GM12872 (cell line): Measurements from ENCODE around the gene PTGDR.

Experiments used
- CTCF ChIP-seq: IDR thresholded peaks from 3 replicates; pipeline ENCODE4 v1.5.1; 2011; ENCODE audit warnings: low read depth, mild to moderate bottlenecking, low read length, moderate library complexity; ENCODE audit not compliant: insufficient read depth

The PTGDR gene

GRCh38 chr14:52251724-52252123 is 15.8 kb upstream of the PTGDR start:
- TF ChIP-seq CTCF = no peak

- TF ChIP-seq CTCF = no peak
These were observed 14.0 kb upstream of the PTGDR start for GRCh38 chr14:52253503-52253902.

- no peak for TF ChIP-seq CTCF
These were observed 13.4 kb upstream of the PTGDR start for GRCh38 chr14:52254086-52254485.

GRCh38 chr14:52258783-52259182 is 8.7 kb upstream of the PTGDR start:
- TF ChIP-seq CTCF = no peak

GRCh38 chr14:52259434-52259833 is 8.1 kb upstream of the PTGDR start:
- no peak for TF ChIP-seq CTCF

GRCh38 chr14:52262600-52262999 is 4.9 kb upstream of the PTGDR start:
- no peak for TF ChIP-seq CTCF

- TF ChIP-seq CTCF = no peak
These were observed 4.3 kb upstream of the PTGDR start for GRCh38 chr14:52263190-52263589.

- TF ChIP-seq CTCF = no peak
These were observed 2.2 kb upstream of the PTGDR start for GRCh38 chr14:52265253-52265652.
